Measurements from ENCODE around the gene VWA5B2.

DNA sequence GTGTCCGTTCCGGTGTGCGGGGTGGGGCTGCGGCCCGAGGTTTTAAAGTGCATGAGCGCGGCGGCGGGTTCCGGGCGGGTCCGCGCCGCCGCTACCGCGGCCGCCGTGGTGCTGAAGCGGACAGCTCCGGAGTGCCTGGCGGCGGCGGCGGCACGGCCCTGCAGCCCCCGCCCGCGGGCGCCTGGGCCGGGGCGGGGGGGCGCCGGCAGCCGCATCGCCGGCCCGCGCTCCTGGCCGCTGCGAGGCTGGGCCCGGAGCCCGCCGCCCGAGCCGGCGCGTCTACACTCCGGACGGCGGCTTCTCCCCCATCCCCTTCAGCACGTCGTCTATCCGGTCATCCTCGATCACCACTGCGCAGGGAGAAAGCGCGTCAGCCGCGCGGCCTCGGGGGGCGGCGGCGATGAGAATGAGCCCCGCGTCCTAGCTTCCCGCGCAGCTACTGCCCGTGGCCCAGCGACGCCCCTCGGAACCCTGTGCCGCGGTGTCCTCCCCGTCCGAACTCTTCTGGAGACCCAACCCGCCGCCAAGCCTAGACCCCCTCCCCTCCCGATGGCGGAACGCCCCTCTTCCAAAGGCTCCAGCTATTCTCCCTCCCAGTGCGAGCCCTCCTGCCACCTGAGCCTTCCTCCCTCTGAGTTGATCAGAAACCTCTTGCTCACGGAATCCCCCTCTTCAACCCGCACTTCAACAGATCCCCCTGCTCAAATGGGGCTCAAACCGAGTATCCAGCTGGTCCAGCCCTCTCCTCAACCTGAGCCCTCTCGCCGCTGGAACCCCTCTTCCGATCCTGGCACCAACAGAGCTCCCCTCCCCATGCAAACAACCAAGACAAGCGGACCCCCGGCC, 30.7 kb downstream of the VWA5B2 start:
- TF ChIP-seq, protein P1, sequence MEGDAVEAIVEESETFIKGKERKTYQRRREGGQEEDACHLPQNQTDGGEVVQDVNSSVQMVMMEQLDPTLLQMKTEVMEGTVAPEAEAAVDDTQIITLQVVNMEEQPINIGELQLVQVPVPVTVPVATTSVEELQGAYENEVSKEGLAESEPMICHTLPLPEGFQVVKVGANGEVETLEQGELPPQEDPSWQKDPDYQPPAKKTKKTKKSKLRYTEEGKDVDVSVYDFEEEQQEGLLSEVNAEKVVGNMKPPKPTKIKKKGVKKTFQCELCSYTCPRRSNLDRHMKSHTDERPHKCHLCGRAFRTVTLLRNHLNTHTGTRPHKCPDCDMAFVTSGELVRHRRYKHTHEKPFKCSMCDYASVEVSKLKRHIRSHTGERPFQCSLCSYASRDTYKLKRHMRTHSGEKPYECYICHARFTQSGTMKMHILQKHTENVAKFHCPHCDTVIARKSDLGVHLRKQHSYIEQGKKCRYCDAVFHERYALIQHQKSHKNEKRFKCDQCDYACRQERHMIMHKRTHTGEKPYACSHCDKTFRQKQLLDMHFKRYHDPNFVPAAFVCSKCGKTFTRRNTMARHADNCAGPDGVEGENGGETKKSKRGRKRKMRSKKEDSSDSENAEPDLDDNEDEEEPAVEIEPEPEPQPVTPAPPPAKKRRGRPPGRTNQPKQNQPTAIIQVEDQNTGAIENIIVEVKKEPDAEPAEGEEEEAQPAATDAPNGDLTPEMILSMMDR (conservative IDR thresholded peaks at IDR 0.05; ENCODE audit: low read depth, low read length) = no peak
- TF ChIP-seq RFX5 (IDR thresholded peaks at IDR 0.05; ENCODE audit: low read depth, low read length) (no peak), POLR2A (IDR thresholded peaks at IDR 0.05; ENCODE audit: low read depth, low read length) (no peak), CHD1 (IDR thresholded peaks at IDR 0.05; ENCODE audit: low read depth, low read length) (no peak), RAD21 (IDR thresholded peaks at IDR 0.05; ENCODE audit: low read length) (no peak), RCOR1 (IDR thresholded peaks at IDR 0.05; ENCODE audit: insufficient replicate concordance, low read length) (no peak), SMC3 (IDR thresholded peaks at IDR 0.05; ENCODE audit: low read depth, low read length) (no peak), MAFK (IDR thresholded peaks at IDR 0.05; ENCODE audit: low read depth, low read length) (no peak)
- TF ChIP-seq, protein P2, sequence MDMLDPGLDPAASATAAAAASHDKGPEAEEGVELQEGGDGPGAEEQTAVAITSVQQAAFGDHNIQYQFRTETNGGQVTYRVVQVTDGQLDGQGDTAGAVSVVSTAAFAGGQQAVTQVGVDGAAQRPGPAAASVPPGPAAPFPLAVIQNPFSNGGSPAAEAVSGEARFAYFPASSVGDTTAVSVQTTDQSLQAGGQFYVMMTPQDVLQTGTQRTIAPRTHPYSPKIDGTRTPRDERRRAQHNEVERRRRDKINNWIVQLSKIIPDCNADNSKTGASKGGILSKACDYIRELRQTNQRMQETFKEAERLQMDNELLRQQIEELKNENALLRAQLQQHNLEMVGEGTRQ (IDR thresholded peaks at IDR 0.05; ENCODE audit: low read depth, low read length) = no peak
- TF ChIP-seq, protein P3, sequence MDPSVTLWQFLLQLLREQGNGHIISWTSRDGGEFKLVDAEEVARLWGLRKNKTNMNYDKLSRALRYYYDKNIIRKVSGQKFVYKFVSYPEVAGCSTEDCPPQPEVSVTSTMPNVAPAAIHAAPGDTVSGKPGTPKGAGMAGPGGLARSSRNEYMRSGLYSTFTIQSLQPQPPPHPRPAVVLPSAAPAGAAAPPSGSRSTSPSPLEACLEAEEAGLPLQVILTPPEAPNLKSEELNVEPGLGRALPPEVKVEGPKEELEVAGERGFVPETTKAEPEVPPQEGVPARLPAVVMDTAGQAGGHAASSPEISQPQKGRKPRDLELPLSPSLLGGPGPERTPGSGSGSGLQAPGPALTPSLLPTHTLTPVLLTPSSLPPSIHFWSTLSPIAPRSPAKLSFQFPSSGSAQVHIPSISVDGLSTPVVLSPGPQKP (IDR thresholded peaks at IDR 0.05; ENCODE audit: borderline replicate concordance, low read depth, low read length) = no peak
